IMR-90 (cell line): ENCODE results near the gene STAT4. TPM values are rescaled to one million over a fixed set of nuclear protein-coding genes. Genes with fewer than 3 reads are reported as not detected.

ENCODE experiments used
- ATAC-seq: fragments of 200-7000 bp; cut with Tn5 transposase; 2 replicates; pipeline ENCODE4 v1.9.1; 2020; ENCODE audit warnings: low read depth, mild to moderate bottlenecking, moderate library complexity
- BruUV-seq: library from RNA; stranded (reverse); fragments of 400-500 nt; replicated peaks from 2 replicates; lab custom pipeline; 2021; lab: Mats Ljungman, UMichigan
- CTCF ChIA-PET: fragments of 300-600 bp; formaldehyde crosslinking; extraction: SDS; loops from one replicate; lab custom pipeline; 2021; ENCODE audit warnings: antibody characterized with exemption; lab: Yijun Ruan, JAX
- POLR2A ChIA-PET: fragments of 300-600 bp; sonication (Branson Sonifier 250); formaldehyde crosslinking; loops from one replicate; lab custom pipeline; 2022; ENCODE audit warnings: antibody characterized with exemption; ENCODE audit not compliant: unreplicated experiment; lab: Charles Lee
- DNase-seq: peaks from one replicate; pipeline ENCODE4 v3.0.0; 2013
- H2AFZ ChIP-seq: replicated peaks from 2 replicates; pipeline ENCODE3; 2013; ENCODE audit warnings: low read length, mild to moderate bottlenecking; ENCODE audit not compliant: poor library complexity
- H2AK5ac ChIP-seq: 2 replicates; pipeline ENCODE4 v1.6.1; 2013; ENCODE audit warnings: low read depth, low read length, inconsistent platforms
- H2AK9ac ChIP-seq: replicated peaks from 2 replicates; pipeline ENCODE3; 2013; ENCODE audit warnings: mild to moderate bottlenecking, low read depth, low read length, moderate library complexity; ENCODE audit not compliant: poor library complexity
- H2BK120ac ChIP-seq: 2 replicates; pipeline ENCODE4 v1.6.1; 2013; ENCODE audit warnings: low read depth, low read length, inconsistent platforms
- H2BK15ac ChIP-seq: 3 replicates; pipeline ENCODE4 v1.6.1; 2013; ENCODE audit warnings: low read depth, low read length, inconsistent platforms
- H2BK20ac ChIP-seq: 2 replicates; pipeline ENCODE4 v1.6.1; 2013; ENCODE audit warnings: low read depth, mild to moderate bottlenecking, inconsistent platforms, low read length, moderate library complexity
- H2BK5ac ChIP-seq: 2 replicates; pipeline ENCODE4 v1.6.1; 2013; ENCODE audit warnings: mild to moderate bottlenecking, low read depth, low read length, inconsistent platforms; ENCODE audit not compliant: poor library complexity, severe bottlenecking
- H3K14ac ChIP-seq: replicated peaks from 2 replicates; pipeline ENCODE4 v1.6.1; 2013; ENCODE audit warnings: low read depth, low read length, inconsistent platforms
- H3K18ac ChIP-seq: 2 replicates; pipeline ENCODE4 v1.6.1; 2013; ENCODE audit warnings: low read depth, low read length, control low read depth
- H3K23ac ChIP-seq: 2 replicates; pipeline ENCODE4 v1.6.1; 2013; ENCODE audit warnings: low read depth, low read length, inconsistent platforms
- H3K27ac ChIP-seq: 2 replicates; pipeline ENCODE4 v1.5.1; 2013; ENCODE audit warnings: mild to moderate bottlenecking, control low read depth, low read length; ENCODE audit not compliant: insufficient read depth
- H3K27me3 ChIP-seq: 2 replicates; pipeline ENCODE4 v1.6.1; 2013; ENCODE audit warnings: low read length; ENCODE audit not compliant: control insufficient read depth, insufficient read depth
- H3K36me3 ChIP-seq: 2 replicates; pipeline ENCODE4 v1.6.1; 2013; ENCODE audit warnings: low read length, mixed read lengths; ENCODE audit not compliant: control insufficient read depth, insufficient read depth
- H3K4ac ChIP-seq: 2 replicates; pipeline ENCODE4 v1.6.1; 2013; ENCODE audit warnings: low read depth, low read length, inconsistent platforms
- H3K4me1 ChIP-seq: 2 replicates; pipeline ENCODE4 v1.6.1; 2013; ENCODE audit warnings: low read length, mixed read lengths; ENCODE audit not compliant: control insufficient read depth, insufficient read depth
- H3K4me2 ChIP-seq: 2 replicates; pipeline ENCODE4 v1.6.1; 2013; ENCODE audit warnings: low read depth, mild to moderate bottlenecking, control low read depth, low read length, moderate library complexity
- H3K4me3 ChIP-seq: 2 replicates; pipeline ENCODE4 v1.5.1; 2013; ENCODE audit warnings: low read depth, mild to moderate bottlenecking, control low read depth, low read length, moderate library complexity; ENCODE audit not compliant: insufficient read depth
- H3K56ac ChIP-seq: 2 replicates; pipeline ENCODE4 v1.6.1; 2013; ENCODE audit warnings: low read length, inconsistent platforms; ENCODE audit not compliant: insufficient read depth; ENCODE audit errors: extremely low read depth
- H3K79me1 ChIP-seq, 2 experiments: 2 replicates each; pipeline ENCODE4 v1.6.1; 2013; ENCODE audit warnings: low read length in 2 of 2, inconsistent platforms in 1 of 2, low read depth in 1 of 2
- H3K9ac ChIP-seq: 2 replicates; pipeline ENCODE4 v1.6.1; 2013; ENCODE audit warnings: low read depth, low read length, control low read depth
- H3K9me1 ChIP-seq: 2 replicates; pipeline ENCODE4 v1.6.1; 2013; ENCODE audit warnings: low read length, inconsistent platforms; ENCODE audit not compliant: insufficient read depth
- H3K9me3 ChIP-seq: 2 replicates; pipeline ENCODE4 v1.6.1; 2013; ENCODE audit warnings: low read length; ENCODE audit not compliant: control insufficient read depth, insufficient read depth
- H4K20me1 ChIP-seq: 2 replicates; pipeline ENCODE4 v1.6.1; 2013; ENCODE audit warnings: low read length, inconsistent platforms; ENCODE audit not compliant: insufficient read depth
- H4K5ac ChIP-seq: 2 replicates; pipeline ENCODE4 v1.6.1; 2013; ENCODE audit warnings: mild to moderate bottlenecking, low read depth, low read length, control low read depth
- H4K8ac ChIP-seq, 2 experiments: 2 replicates each; pipeline ENCODE4 v1.6.1; 2013; ENCODE audit warnings: low read depth in 2 of 2, low read length in 2 of 2, control low read depth in 1 of 2, inconsistent platforms in 1 of 2
- H4K91ac ChIP-seq: 2 replicates; pipeline ENCODE4 v1.6.1; 2013; ENCODE audit warnings: low read depth, low read length, inconsistent platforms; ENCODE audit not compliant: insufficient read depth
- BHLHE40 ChIP-seq: fragments of 150-350 bp; IDR thresholded peaks from 2 replicates; pipeline ENCODE4 v1.6.1; 2016; ENCODE audit warnings: mild to moderate bottlenecking, low read depth, low read length
- CEBPB ChIP-seq: IDR thresholded peaks from 2 replicates; pipeline ENCODE4 v1.6.1; 2012; ENCODE audit warnings: low read depth, low read length, improper control_type of control experiment
- FOS ChIP-seq: fragments of 150-350 bp; IDR thresholded peaks from 2 replicates; pipeline ENCODE4 v1.6.1; 2016; ENCODE audit warnings: low read depth, low read length
- MAZ ChIP-seq: IDR thresholded peaks from 2 replicates; pipeline ENCODE4 v1.6.1; 2012; ENCODE audit warnings: low read depth, mild to moderate bottlenecking, low read length, improper control_type of control experiment, moderate library complexity, borderline replicate concordance
- MXI1 ChIP-seq: IDR thresholded peaks from 2 replicates; pipeline ENCODE4 v1.6.1; 2012; ENCODE audit warnings: low read depth, mild to moderate bottlenecking, low read length, moderate library complexity, borderline replicate concordance
- NFE2L2 ChIP-seq: fragments of 150-350 bp; IDR thresholded peaks from 2 replicates; pipeline ENCODE4 v1.6.1; 2016; ENCODE audit warnings: low read depth, mild to moderate bottlenecking, low read length
- POLR2A ChIP-seq: IDR thresholded peaks from 2 replicates; pipeline ENCODE4 v1.6.1; 2012; ENCODE audit warnings: mild to moderate bottlenecking, low read depth, low read length
- RCOR1 ChIP-seq: IDR thresholded peaks from 2 replicates; pipeline ENCODE4 v1.6.1; 2012; ENCODE audit warnings: mild to moderate bottlenecking, low read length, improper control_type of control experiment; ENCODE audit not compliant: insufficient replicate concordance
- USF2 ChIP-seq: fragments of 150-350 bp; IDR thresholded peaks from 2 replicates; pipeline ENCODE4 v1.6.1; 2017; ENCODE audit warnings: mild to moderate bottlenecking, antibody characterized with exemption, low read length, low read depth
- WGBS, 2 experiments: methylation state at CpG; one replicate each; pipeline versions ENCODE4 v1.1.5 to v1.1.7; 2013; ENCODE audit warnings: missing lambda C conversion rate in 2 of 2; ENCODE audit not compliant: insufficient read length in 1 of 2; ENCODE audit errors: extremely low coverage in 2 of 2; 5-methylcytosine and 5-hydroxymethylcytosine counted together
- dilution Hi-C: fragments of 300-500 bp; cut with HindIII; formaldehyde crosslinking; loops from one replicate; pipeline ENCODE4 v1.14.3; 2018; ENCODE audit warnings: low sequenced_read_pairs; ENCODE audit not compliant: unreplicated experiment
- in situ Hi-C: fragments of 300-500 bp; cut with MboI; formaldehyde crosslinking; loops from 3 replicates; pipeline ENCODE4 v1.14.3; 2019; ENCODE audit warnings: low sequenced_read_pairs, inconsistent platforms, mixed read lengths
- intact Hi-C: fragments of 100-400 bp; cut with micrococcal nuclease; formaldehyde crosslinking; loops from 2 replicates; pipeline ENCODE4 v1.10.0; 2022
- polyA plus RNA-seq, 3 experiments: library from polyadenylated mRNA; depleted of rRNA; stranded (reverse); fragments of >200 nt; gene quantifications; 2 replicates each; pipeline ENCODE4 v1.2.3, GENCODE V29; 2012; ENCODE audit warnings: low replicate concordance in 1 of 3
- total RNA-seq: library from RNA; depleted of rRNA; stranded (reverse); fragments of >200 nt; gene quantifications from 2 replicates; pipeline ENCODE4 v1.2.3, GENCODE V29; 2012
- TF ChIP-seq, protein P1 (sequence below): conservative IDR thresholded peaks from 2 replicates; pipeline ENCODE4 v1.5.1; 2012; ENCODE audit warnings: mild to moderate bottlenecking, low read depth, low read length, improper control_type of control experiment

STAT4 gene
- total and polyA plus RNA-seq, 2 of the 4 experiments (the other 2 are of a cell fraction), result 0.36 to 0.48 TPM

- H3K23ac ChIP-seq, result peak overlapping the region; percentile 51
- peak overlapping the region; percentile 19 for H2AFZ ChIP-seq
- no peaks in the 10 kb centered on the region for H3K9me3 ChIP-seq
- BruUV-seq, result no TSS peak
- peak; percentile 44; the same call in 1 of the 2 replicates for TF ChIP-seq MAZ
- no peak; the same call in 1 of the 2 replicates for TF ChIP-seq BHLHE40
- TF ChIP-seq NFE2L2, result no peak
- no peak for TF ChIP-seq POLR2A
- TF ChIP-seq, protein P1, sequence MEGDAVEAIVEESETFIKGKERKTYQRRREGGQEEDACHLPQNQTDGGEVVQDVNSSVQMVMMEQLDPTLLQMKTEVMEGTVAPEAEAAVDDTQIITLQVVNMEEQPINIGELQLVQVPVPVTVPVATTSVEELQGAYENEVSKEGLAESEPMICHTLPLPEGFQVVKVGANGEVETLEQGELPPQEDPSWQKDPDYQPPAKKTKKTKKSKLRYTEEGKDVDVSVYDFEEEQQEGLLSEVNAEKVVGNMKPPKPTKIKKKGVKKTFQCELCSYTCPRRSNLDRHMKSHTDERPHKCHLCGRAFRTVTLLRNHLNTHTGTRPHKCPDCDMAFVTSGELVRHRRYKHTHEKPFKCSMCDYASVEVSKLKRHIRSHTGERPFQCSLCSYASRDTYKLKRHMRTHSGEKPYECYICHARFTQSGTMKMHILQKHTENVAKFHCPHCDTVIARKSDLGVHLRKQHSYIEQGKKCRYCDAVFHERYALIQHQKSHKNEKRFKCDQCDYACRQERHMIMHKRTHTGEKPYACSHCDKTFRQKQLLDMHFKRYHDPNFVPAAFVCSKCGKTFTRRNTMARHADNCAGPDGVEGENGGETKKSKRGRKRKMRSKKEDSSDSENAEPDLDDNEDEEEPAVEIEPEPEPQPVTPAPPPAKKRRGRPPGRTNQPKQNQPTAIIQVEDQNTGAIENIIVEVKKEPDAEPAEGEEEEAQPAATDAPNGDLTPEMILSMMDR, result no peak
- no peak for TF ChIP-seq USF2
- TF ChIP-seq CEBPB, result peak; percentile 71
- TF ChIP-seq RCOR1, result peak; percentile 73
- TF ChIP-seq FOS, result peak; percentile 6; the same call in 1 of the 2 replicates
- 0 out of 2 replicates have a peak, but pooled peaks have one; percentile 23 for TF ChIP-seq MXI1
- H2BK120ac ChIP-seq, result peak overlapping the region; percentile 75
- peaks cover 19% of the 10 kb centered on the region for H3K4me1 ChIP-seq
- ChIA-PET POLR2A (no interaction called here), CTCF (interaction anchor here (0.8 to 3.7 kb wide), 7 partner anchors 11 to 374 kb away, joined by 3 to 17 read pairs (median 6); no protein-coding TSS in a partner anchor)
- H3K14ac ChIP-seq, result peak overlapping the region; percentile 53
- H4K91ac ChIP-seq, result peak overlapping the region; percentile 27; the same call in 1 of the 2 replicates
- peak overlapping the region; percentile 56; the same call in 1 of the 2 replicates for H3K4ac ChIP-seq
- peak overlapping the region; percentile 46; the same call in 1 of the 3 replicates for H2BK15ac ChIP-seq
- H4K5ac ChIP-seq, result peak overlapping the region; percentile 3; the same call in 1 of the 2 replicates
- ATAC-seq (peak; percentile 86), DNase-seq (peak; percentile 89)
- peak overlapping the region; percentile 65; the same call in 1 of the 2 replicates for H2AK5ac ChIP-seq
- no peaks in the 10 kb centered on the region for H3K36me3 ChIP-seq
- peak overlapping the region; percentile 46; the same call in 1 of the 2 replicates for H3K27ac ChIP-seq
- H3K79me1 ChIP-seq, result no peaks in the 10 kb centered on the region
- H2BK20ac ChIP-seq, result peak overlapping the region; percentile 60; the same call in 1 of the 2 replicates
- in situ Hi-C loops (loop anchor here (5.0 kb wide), 1 partner anchor 331 kb away; no protein-coding TSS in a partner anchor), intact Hi-C loops (loop anchor here (5.0 to 10.0 kb wide), 5 partner anchors 66 to 519 kb away; no protein-coding TSS in a partner anchor), dilution Hi-C loops (no loop called here)
- no CpG with 5 or more reads among the region's 4 CpGs for WGBS, 2 experiments
- H3K4me2 ChIP-seq, result peak overlapping the region; percentile 10; the same call in 1 of the 2 replicates
- H3K56ac ChIP-seq, result peak overlapping the region; percentile 31; the same call in 1 of the 2 replicates
- peaks cover 8% of the 10 kb centered on the region for H3K9me1 ChIP-seq
- no peaks in the 10 kb centered on the region for H3K27me3 ChIP-seq
- no peaks in the 10 kb centered on the region for H4K20me1 ChIP-seq
- no peak overlapping the region for H3K9ac ChIP-seq
- H3K4me3 ChIP-seq, result no peak overlapping the region
- H4K8ac ChIP-seq, result peak overlapping the region in 1 of 2 experiments; percentile 59; a peak in 3 of 4 replicates
- peak overlapping the region; percentile 84 for H2BK5ac ChIP-seq
- no peak overlapping the region for H2AK9ac ChIP-seq
- H3K18ac ChIP-seq, result peak overlapping the region; percentile 62; the same call in 1 of the 2 replicates
These were observed 15.4 kb upstream of the STAT4 start for GRCh38 chr2:191166111-191166755.
